NB4 (cell line): Measurements from ENCODE around the gene SLC6A11.

Source experiments
- CTCF ChIP-seq: IDR thresholded peaks from one replicate; pipeline ENCODE4 v1.5.1; 2012; ENCODE audit warnings: low read depth, low read length
- MYC ChIP-seq: IDR thresholded peaks from 2 replicates; pipeline ENCODE4 v1.6.1; 2011; ENCODE audit warnings: low read depth, low read length
- POLR2A ChIP-seq: IDR thresholded peaks from 2 replicates; pipeline ENCODE4 v1.6.1; 2011; ENCODE audit warnings: mild to moderate bottlenecking; ENCODE audit not compliant: insufficient read length; ENCODE audit errors: extremely low read depth

GRCh38 chr3:10926256-10926810, 110.3 kb downstream of the SLC6A11 start:
- TF ChIP-seq MYC, result no peak
- TF ChIP-seq CTCF, result no peak
- no peak for TF ChIP-seq POLR2A
